ENCODE results near the gene TMEM147.
"Not testable (repeated sequence)": the region's sequence is repeated elsewhere in the genome, so short reads cannot be mapped to it uniquely, and the experiment has no call there.

The TMEM147 gene

DNA sequence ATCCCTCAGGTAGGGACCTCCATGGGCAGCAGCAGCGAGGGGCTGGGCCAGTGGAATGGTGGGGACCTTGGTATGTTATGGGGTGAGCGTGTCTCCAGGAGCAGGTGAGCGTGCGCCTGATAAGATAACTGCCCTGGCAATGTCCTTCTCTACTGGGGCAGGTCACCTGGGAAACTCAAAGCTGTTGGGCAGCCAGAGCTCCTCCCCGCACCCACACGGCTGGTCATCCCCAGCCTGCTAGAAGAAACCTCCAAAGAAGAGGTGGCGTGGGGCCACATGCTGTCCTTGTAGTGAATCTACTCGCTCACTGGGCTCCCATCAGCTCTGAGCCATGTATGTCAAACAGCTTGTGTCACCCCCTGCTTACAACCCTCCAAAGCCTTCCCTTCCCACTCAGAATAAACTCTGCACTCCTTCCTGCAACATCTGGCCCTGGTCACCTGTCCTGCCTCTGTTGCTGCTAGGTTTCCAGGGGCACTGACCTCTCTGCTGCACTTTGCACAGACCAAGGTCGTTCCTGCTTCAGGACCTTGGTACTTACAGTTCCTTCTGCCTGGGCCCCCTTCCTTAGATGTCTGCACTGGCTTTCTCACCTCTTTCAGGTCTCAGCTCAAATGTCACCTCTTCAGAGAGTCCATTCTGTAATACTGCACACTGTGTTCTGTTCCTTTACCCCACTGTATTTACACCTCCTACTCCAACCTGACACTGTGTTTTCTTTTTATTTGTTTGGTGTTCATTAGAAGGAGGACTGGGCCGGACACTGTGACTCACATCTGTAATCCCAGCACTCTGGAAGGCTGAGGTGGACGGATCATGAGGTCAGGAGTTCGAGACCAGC is 19.8 kb downstream of the TMEM147 start:
- no peak for DNase-seq

DNA sequence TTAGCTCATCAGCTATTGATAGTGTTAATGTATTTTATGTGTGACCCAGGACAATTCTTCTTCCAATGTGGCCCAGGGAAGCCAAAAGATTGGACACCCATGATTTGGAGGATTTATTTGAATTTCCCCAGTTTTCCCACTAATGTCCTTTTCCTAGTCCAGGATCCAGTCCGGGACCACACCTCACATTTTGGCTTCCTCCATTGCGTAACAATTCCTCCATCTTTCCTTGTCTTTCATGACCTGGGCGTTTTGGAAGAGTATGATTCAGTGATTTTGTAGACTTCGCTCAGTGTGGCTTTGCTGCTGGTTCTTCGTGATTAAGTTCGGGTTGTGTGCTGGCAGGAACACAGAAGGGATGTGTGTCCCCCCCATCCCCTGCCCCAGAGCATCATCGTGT is 21.3 kb downstream of the TMEM147 start:
- no peak for DNase-seq

DNA sequence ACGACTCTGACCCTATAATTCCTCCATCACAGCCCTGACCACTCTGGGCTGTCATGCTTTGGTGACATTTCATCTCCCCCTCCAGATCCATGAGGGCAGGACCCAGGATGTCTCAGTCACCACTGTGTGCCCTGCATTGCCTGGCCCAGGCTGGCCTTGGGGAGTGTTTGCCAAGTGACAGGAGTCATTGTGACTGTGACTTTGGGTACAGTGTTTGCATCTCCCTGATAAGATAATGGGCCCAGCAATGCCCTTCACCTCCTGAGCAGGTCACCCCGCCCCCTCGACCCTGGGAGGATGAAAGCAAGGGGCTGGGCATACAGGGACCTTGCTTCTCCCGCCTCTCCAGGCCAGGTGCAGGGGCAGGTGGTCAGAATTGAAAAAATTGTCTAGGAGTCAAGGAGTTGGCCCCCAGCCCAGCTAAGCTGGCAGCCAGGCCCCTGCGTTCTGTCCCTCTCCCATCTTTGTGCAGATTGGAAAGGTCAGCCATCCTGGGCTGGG is 23.9 kb downstream of the TMEM147 start:
- DNase-seq = peak; percentile 23

DNA sequence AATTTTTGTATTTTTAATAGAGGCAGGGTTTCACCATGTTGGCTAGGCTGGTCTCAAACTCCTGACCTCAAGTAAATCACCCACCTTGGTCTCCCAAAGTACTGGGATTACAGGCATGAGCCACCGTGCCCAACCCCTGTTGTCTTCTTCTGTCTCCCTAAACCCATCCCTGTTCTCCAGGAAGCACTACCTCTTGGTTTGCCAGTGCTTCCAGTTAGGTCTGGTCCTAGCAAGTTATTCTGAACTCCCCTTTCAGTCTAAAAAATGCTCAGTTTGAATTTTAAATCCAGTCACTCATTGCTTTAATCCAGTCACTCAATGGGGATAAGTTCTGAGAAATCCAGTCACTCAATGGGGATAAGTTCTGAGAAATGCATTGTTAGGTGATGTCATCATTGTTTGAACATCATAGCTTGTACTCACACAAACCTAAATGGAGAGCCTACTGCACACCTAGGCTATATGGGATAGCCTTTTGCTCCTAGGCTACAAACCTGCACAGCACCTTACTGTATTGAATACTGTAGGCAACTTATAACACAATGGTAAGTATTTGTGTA is 26.1 kb downstream of the TMEM147 start:
- DNase-seq = no peak

DNA sequence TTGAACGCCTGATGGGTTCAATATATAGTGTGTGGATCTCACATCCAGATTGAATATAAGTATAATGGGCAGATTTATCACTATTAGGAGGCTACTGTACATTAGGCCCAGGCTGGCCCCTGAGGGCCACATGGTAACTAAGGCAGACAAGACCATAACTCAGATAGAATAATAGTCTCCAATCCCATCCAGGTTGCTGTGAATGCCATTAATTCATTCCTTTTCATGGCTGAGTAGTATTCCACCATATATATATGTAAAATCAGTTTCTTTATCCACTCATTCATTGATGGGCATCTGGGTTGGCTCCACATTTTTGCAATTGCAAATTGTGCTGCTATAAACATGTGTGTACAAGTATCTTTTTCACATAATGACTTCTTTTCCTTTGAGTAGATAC is 32.5 kb downstream of the TMEM147 start:
- no peak for DNase-seq

DNA sequence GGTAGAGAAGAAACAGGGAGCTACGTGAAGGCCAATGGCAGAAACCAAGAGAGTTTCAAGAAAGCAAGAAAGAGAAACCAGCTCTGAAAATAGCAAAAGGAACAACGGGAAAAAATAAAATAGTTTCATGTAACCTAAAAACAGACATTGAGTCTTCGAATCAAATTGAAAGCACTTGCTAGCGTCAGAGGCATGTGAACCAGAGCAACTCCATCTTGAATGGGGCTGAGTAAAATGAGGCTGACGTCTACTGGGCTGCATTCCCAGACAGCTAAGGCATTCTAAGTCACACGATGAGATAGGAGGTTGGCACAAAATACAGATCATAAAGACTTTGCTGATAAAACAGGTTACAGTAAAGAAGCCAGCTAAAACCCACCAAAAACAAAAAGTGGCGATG is 33.3 kb downstream of the TMEM147 start:
- DNase-seq = no peak

DNA sequence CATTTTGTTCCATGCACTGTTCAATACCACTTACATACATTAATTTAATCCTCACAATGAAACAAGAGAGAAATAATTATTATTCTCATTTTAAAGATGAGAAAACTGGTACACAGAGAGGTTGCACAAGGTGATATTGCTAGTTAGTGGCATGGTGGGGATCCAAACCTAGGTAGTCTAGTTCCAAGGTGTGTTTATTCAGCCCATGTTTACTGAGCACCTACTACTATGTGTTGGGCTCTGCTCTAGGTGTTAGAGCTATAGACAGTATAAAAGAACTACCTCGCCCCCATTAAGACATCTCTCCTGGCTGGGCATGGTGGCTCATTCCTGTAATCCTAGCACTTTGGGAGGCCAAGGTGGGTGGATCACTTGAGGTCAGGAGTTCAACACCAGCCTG is 37.3 kb downstream of the TMEM147 start:
- DNase-seq = no peak

DNA sequence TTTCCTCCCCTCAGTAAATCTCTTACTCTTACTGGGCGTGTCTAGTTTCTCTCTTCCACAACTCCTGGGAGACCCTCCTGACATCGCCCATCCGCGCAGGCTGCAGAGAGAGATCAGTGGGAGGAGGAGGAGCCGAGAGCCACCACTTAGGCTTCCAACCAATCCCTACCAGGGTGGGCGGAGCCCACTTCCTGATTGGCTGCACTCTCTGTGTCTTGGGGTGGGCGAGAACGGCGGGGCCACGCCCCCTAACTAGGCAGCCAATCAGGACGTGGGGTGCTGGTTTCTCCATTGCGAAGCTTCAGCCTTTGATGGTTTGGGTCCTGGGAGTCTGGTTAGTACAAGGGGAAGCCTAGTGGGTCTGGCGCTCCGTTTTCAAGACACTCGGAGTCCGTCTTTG is 40.4 kb downstream of the TMEM147 start, which contains the start of gene PMIS2:
Gene PMIS2 (plus strand): TSS at position 326 of the 400 bp plus-strand sequence. CDS start 87 bp downstream, outside the sequence.
- DNase-seq = no peak

DNA sequence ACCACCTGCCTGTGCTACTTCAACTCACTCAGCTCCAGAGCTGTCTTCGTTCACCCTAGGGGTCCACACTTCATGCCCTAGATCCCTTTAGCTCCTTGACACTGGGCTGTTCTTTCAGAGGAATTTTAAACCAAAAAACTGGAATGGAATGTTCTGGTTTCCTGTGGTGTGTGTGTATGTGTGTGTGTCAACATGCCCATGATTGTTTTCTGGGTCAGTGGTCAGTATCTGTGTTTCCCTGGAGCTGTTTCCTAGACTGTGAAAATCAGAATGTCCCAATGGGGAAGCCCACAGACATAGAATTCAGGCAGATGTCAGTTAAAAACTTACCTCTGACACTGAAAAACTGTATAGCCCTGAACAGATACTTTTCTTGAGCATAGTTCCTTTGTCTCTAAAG is 41.9 kb downstream of the TMEM147 start:
- no peak for DNase-seq

DNA sequence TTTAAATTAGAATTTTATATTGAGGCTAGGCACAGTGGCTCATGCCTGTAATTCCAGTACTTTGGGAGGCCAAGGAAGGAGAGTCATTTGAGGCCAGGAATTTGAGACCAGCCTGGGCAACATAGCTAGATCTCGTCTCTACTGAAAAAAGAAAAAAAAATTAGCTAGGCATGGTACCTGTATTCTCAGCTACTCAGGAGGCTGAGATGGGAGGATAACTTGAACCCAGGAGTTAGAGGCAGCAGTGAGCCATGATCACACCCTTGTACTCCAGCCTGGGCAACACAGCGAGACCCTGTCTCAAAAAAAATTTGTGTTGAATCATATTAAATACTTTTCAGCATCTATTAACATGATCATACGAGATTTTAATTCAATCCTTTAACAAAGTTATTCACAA is 45.4 kb downstream of the TMEM147 start:
- DNase-seq = no peak

DNA sequence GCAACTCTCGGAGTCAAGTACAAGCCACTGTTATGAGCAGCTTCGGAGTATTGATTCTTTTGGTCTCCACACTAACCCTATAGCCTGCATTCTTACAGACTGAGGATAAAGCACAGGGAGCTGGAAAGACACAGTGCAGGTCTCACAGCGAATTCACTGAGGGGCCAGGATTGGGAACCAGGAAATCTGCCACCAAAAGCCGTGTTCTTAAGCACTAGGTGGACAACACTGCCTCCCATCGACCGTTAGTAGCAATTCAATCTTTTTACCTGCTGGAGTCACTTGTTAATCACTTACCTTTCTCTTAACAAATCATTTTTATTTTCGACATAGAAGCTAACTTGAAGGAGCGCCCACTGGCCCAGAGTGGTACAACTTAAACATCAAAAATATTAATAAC is 46.8 kb downstream of the TMEM147 start:
- DNase-seq = peak; percentile 28

DNA sequence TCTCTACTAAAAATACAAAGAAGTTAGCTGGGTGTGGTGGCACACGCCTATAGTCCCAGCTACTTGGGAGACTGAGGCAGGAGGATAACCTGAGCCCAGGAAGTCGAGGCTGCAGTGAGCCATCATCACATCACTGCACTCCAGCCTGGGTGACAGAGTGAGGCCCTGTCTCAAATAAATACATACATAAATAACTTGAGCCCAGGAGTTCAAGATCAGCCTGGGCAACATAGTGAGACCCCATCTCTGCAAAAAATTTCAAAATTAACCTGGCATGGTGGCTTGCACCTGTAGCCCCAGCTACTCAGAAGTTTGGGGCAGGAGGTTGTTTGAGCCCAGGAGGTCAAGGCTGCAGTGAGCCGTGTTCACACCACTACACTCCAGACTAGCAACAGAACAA is 49.6 kb downstream of the TMEM147 start:
- not testable (repeated sequence) for DNase-seq

DNA sequence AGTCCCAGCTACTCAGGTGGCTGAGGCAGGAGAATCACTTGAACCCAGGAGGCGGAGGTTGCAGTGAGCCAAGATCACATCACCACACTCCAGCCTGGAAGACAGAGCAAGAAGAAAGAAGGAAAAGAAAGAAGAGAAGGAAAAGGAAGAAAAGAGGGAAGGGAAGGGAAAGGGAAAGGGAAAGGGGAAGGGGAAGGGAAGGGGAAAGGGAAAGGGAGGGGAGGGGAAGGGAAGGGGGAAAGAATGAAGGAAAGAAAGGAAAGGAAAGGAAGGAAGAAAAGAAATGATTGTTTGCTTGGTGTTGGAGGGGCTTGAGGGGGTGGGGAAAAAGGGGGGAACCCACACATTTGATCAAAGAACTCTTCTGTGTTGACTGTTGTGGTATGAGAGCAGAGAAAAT is 50.5 kb downstream of the TMEM147 start:
- DNase-seq = no peak

DNA sequence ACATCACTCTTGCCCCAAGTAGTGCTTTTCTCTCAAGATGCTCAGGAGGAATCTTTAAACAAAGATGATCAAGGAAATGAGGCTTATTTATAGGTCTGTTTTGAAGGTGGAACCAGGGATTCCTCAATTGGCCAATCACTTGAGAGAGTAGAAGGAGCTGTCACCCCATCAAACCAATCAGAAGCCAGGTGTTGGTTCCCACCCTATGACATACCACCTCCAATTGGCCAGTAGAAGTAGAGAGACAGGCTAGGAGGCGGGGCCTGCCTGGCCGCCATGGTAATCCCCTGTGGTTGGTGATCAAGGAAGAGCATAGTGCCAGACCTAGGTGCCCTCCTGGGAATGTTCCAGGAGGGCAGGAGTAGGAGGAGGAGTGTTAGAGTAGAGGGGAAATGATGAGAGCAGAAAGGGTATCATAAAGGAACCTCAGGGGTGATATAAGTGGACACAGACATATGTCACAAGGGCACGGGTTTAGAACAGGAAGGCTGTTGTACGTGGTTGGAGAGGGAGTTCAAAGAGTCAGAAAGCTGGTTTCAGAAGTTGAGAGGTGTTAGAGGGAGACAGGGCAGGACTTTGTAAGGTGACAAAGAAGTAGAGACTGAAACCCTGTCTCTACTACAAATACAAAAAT is 51.1 kb downstream of the TMEM147 start:
- no peak for DNase-seq

Data from NCI-H146 (cell line).